GM21360 (cell line): ENCODE data around the gene SHKBP1.

ENCODE experiments used
- ATAC-seq: cut with Tn5 transposase; IDR thresholded peaks from one replicate; pipeline ENCODE4 v1.9.1; 2021; ENCODE audit warnings: mild to moderate bottlenecking, moderate library complexity; ENCODE audit not compliant: unreplicated experiment

SHKBP1 gene

DNA sequence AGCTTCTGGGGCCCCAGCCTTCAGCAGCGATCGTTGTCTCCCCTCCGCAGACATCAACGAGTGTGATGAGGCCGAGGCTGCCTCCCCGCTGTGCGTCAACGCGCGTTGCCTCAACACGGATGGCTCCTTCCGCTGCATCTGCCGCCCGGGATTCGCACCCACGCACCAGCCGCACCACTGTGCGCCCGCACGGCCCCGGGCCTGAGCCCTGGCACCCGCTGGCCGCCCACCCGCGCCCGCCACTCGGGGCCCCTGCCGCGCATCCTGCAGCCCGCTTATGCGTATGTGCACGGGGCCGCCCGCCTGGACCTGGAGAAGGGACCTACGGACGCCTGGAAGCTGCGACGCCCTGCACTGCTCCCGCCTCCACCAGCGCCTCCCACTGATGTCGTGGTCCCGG lies 52.7 kb downstream of the SHKBP1 start:
- no peak for ATAC-seq

DNA sequence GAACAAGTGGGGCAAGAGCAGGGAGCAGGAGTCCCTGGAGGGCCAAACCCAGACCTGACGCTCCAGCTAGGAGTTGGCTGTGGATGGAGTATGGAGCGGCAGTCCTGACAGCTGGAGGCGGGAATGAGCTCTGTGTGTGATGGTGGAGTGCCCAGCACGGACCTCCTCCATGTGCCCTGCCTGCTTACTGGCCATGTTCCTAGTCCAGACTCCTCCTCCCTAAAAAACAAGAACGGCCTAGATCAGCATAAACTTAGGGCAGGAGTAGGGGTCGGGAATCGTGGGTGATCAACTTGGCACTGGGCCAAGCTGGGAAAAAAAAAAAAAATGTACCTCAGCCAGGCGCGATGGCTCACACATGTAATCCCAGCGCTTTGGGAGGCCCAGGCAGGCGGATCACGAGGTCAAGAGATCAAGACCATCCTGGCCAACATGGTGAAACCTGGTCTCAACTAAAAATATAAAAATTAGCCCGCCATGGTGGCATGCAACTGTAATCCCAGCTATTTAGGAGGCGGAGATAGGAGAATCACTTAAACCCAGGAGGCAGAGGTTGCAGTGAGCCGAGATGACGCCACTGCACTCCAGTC lies 54.0 kb downstream of the SHKBP1 start:
- no peak for ATAC-seq

DNA sequence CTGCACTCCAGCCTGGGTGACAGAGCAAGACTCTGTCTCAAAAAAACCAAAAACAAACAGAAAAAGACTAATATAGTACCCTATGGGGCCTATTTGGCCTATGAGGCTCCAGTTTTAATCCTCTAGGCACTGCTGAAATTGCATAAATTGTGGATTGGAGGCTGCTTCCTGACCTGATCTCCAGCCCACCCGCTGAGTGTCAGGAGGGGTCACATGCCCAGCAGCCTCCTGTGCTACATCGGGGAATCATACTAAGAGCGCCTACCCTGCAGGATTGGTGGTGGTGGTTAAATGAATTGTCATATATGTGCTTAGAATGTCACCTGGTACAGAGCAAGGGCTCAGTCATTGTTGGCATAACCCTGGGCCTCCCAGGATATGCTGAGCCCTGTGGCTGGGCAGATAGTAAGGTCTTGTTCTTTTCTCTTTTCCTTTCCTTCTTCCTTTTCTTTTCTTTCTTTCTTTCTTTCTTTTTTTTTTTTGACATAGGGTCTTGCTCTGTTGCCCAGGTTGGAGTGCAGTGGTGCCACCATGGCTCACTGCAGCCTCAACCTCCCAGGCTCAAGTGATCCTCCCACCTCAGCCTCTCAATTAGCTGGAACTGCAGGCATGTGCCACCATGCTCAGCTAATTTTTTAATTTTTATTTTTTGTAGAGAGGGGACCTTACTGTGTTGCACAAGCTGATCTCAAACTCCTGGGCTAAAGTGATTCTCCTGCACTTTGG lies 55.8 kb downstream of the SHKBP1 start:
- ATAC-seq: no peak

DNA sequence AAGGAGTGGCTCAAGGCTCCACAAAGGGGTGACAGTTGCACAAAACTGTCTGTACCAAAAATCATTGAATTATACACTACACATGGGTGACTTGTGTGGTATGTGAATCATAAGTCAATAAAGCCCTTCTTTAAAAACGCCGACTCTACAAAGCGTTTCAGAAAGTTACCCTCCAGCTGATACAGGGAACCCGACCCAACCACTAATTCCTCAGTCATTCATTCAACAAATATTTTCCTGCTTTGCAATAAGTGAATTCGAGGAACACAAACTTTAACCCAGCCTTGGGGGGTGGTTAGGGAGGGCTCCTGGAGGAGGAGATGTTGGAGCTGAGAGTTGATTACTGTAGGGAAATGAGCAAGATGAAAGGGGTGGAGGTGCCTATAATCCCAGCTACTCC lies 56.5 kb downstream of the SHKBP1 start:
- ATAC-seq: no peak

DNA sequence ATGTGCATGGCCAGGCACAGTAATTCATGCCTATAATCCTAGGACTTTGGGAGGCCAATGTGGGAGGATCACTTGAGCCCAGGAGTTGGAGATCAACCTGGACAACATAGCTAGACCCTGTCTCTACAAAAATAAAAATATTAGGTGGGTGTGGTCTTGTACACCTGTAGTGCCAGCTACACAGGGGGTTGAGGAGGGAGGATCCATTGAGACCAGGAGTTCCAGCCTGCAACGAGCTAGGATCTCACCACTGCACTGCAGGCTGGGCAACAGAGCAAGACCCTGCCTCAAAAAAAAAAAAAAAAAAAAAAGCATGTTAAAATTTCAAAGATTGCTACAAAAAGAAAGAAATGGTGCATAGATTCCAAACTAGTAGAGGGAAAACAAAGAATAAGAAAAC lies 61.7 kb downstream of the SHKBP1 start:
- no peak for ATAC-seq

DNA sequence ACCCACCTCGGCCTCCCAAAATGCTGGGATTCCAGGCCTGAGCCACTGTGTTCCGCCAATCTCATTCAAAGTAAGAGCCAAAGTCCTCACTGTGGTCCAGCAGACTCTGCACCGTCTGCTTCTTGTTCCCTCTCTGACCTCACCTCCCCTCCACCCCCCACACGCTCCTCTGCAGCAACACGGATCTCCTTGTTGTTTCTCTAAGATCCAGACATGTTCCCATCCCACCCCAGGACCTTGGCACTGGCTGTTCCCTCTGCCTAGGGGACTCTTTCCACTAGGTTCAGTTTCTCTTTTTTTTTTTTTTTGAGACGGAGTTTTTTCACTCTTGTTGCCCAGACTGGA lies 62.9 kb downstream of the SHKBP1 start:
- no peak for ATAC-seq

DNA sequence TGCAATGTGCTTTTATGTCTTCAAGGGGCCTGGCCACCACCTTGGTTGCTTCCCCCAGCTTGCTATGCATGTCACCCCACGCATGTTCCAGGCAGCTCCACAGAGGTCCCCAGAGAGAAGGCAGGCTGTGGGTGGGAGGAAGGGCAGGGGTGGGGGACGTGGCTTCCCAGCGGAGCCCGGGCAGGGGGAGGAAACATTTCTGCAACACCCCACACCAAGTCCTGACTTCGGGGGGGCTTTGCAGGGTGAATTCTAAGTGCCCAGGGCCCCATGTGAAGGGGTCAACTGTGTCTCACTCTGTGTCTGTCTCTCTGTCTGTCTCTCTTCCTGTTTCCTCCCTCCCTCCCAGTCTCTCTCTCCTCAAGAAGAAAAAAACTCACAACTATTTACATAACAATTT lies 64.1 kb downstream of the SHKBP1 start:
- ATAC-seq: no peak
